SK-N-SH treated with all-trans-retinoic acid at 6 μM for 48 hours (cell line): ENCODE data around the gene SMIM38.

Source experiments
- ATAC-seq: fragments of 200-7000 bp; cut with Tn5 transposase; 3 replicates; pipeline ENCODE4 v1.9.1; 2020; ENCODE audit warnings: mild to moderate bottlenecking, moderate library complexity
- ARNTL ChIP-seq: fragments of 450-650 bp; formaldehyde crosslinking; IDR thresholded peaks from 2 replicates; pipeline ENCODE4 v1.5.0; 2020; ENCODE audit warnings: low read depth, mild to moderate bottlenecking, moderate library complexity, borderline replicate concordance
- BACH2 ChIP-seq: fragments of 250-450 bp; sonication (Bioruptor Pico); IDR thresholded peaks from 2 replicates; pipeline ENCODE4 v1.9.0; 2021; ENCODE audit warnings: mild to moderate bottlenecking, borderline replicate concordance
- CREB5 ChIP-seq: fragments of 250-450 bp; sonication (Bioruptor Pico); IDR thresholded peaks from 2 replicates; pipeline ENCODE4 v1.5.1; 2020; ENCODE audit warnings: low read depth, mild to moderate bottlenecking, moderate library complexity
- CSDC2 ChIP-seq: fragments of 250-450 bp; sonication (Bioruptor Pico); IDR thresholded peaks from 2 replicates; pipeline ENCODE4 v1.5.0; 2020; ENCODE audit warnings: mild to moderate bottlenecking, moderate library complexity
- CSRNP3 ChIP-seq: fragments of 250-450 bp; sonication (Bioruptor Pico); IDR thresholded peaks from 2 replicates; pipeline ENCODE4 v1.5.1; 2021; ENCODE audit warnings: mild to moderate bottlenecking, moderate library complexity
- ESRRG ChIP-seq: fragments of 250-450 bp; sonication (Bioruptor Pico); IDR thresholded peaks from 2 replicates; pipeline ENCODE4 v1.6.1; 2021; ENCODE audit warnings: mild to moderate bottlenecking
- GLIS3 ChIP-seq: fragments of 250-450 bp; sonication (Bioruptor Pico); IDR thresholded peaks from 2 replicates; pipeline ENCODE4 v1.5.0; 2020; ENCODE audit warnings: mild to moderate bottlenecking, moderate library complexity
- ISL1 ChIP-seq: fragments of 250-450 bp; sonication (Bioruptor Pico); IDR thresholded peaks from 2 replicates; pipeline ENCODE4 v2.1.2; 2022; ENCODE audit warnings: mild to moderate bottlenecking, moderate library complexity
- OSR1 ChIP-seq: fragments of 250-450 bp; sonication (Bioruptor Pico); IDR thresholded peaks from 2 replicates; pipeline ENCODE4 v1.8.0; 2022; ENCODE audit warnings: moderate library complexity, mild to moderate bottlenecking, inconsistent platforms
- POU6F1 ChIP-seq: fragments of 250-450 bp; sonication (Bioruptor Pico); IDR thresholded peaks from 2 replicates; pipeline ENCODE4 v1.8.0; 2021; ENCODE audit warnings: low read depth, mild to moderate bottlenecking, moderate library complexity, borderline replicate concordance
- PPARA ChIP-seq: fragments of 250-450 bp; sonication (Bioruptor Pico); IDR thresholded peaks from 2 replicates; pipeline ENCODE4 v1.5.0; 2020; ENCODE audit warnings: mild to moderate bottlenecking, borderline replicate concordance
- SNAI2 ChIP-seq: fragments of 250-450 bp; sonication (Bioruptor Pico); IDR thresholded peaks from 2 replicates; pipeline ENCODE4 v1.5.0; 2020; ENCODE audit warnings: mild to moderate bottlenecking, moderate library complexity
- TCF4 ChIP-seq: fragments of 250-450 bp; sonication (Bioruptor Pico); IDR thresholded peaks from 2 replicates; pipeline ENCODE4 v1.8.0; 2021; ENCODE audit warnings: mild to moderate bottlenecking, moderate library complexity, borderline replicate concordance
- TOX ChIP-seq: fragments of 250-450 bp; sonication (Bioruptor Pico); IDR thresholded peaks from 2 replicates; pipeline ENCODE4 v1.8.0; 2021; ENCODE audit warnings: mild to moderate bottlenecking, moderate library complexity, borderline replicate concordance
- ZC3H10 ChIP-seq: fragments of 250-450 bp; sonication (Bioruptor Pico); IDR thresholded peaks from 2 replicates; pipeline ENCODE4 v1.5.1; 2021; ENCODE audit warnings: mild to moderate bottlenecking, moderate library complexity
- ZFP3 ChIP-seq: fragments of 250-450 bp; sonication (Bioruptor Pico); IDR thresholded peaks from 2 replicates; pipeline ENCODE4 v1.5.0; 2020; ENCODE audit warnings: mild to moderate bottlenecking, moderate library complexity
- ZFP30 ChIP-seq: fragments of 450-650 bp; formaldehyde crosslinking; IDR thresholded peaks from 2 replicates; pipeline ENCODE4 v1.5.0; 2022; ENCODE audit warnings: mild to moderate bottlenecking, moderate library complexity
- ZNF70 ChIP-seq: fragments of 450-650 bp; formaldehyde crosslinking; IDR thresholded peaks from 2 replicates; pipeline ENCODE4 v1.5.0; 2020; ENCODE audit warnings: mild to moderate bottlenecking, moderate library complexity
- ZNF8 ChIP-seq: fragments of 450-650 bp; formaldehyde crosslinking; IDR thresholded peaks from 2 replicates; pipeline ENCODE4 v1.5.0; 2020; ENCODE audit warnings: mild to moderate bottlenecking, moderate library complexity
- TF ChIP-seq, protein P1 (sequence below): fragments of 250-450 bp; sonication (Bioruptor Pico); IDR thresholded peaks from 2 replicates; pipeline ENCODE4 v1.8.0; 2020; ENCODE audit warnings: mild to moderate bottlenecking, moderate library complexity, borderline replicate concordance
- TF ChIP-seq, protein P2 (sequence below): fragments of 250-450 bp; sonication (Bioruptor Pico); IDR thresholded peaks from 2 replicates; pipeline ENCODE4 v1.5.0; 2020; ENCODE audit warnings: mild to moderate bottlenecking, moderate library complexity

The SMIM38 gene

GRCh38 chr11:69156673-69157155 is 979 bp downstream of the SMIM38 start:
- peak; percentile 14; the same call in 2 of the 3 replicates for ATAC-seq

GRCh38 chr11:69157156-69157821 is 1.6 kb downstream of the SMIM38 start:
- peak; percentile 70 for ATAC-seq
- TF ChIP-seq ZFP3 (CRISPR knock-in tag), result no peak
- TF ChIP-seq, protein P1, sequence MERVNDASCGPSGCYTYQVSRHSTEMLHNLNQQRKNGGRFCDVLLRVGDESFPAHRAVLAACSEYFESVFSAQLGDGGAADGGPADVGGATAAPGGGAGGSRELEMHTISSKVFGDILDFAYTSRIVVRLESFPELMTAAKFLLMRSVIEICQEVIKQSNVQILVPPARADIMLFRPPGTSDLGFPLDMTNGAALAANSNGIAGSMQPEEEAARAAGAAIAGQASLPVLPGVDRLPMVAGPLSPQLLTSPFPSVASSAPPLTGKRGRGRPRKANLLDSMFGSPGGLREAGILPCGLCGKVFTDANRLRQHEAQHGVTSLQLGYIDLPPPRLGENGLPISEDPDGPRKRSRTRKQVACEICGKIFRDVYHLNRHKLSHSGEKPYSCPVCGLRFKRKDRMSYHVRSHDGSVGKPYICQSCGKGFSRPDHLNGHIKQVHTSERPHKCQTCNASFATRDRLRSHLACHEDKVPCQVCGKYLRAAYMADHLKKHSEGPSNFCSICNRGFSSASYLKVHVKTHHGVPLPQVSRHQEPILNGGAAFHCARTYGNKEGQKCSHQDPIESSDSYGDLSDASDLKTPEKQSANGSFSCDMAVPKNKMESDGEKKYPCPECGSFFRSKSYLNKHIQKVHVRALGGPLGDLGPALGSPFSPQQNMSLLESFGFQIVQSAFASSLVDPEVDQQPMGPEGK (CRISPR knock-in tag), result 0 out of 2 replicates have a peak, but pooled peaks have one; percentile 53
- no peak for TF ChIP-seq ARNTL (CRISPR knock-in tag)
- no peak for TF ChIP-seq OSR1 (CRISPR knock-in tag)
- no peak for TF ChIP-seq ESRRG (CRISPR knock-in tag)
- no peak for TF ChIP-seq BACH2 (CRISPR knock-in tag)
- TF ChIP-seq SNAI2 (CRISPR knock-in tag), result no peak
- no peak for TF ChIP-seq CSDC2 (CRISPR knock-in tag)
- TF ChIP-seq TCF4, result peak; percentile 41
- no peak for TF ChIP-seq PPARA

More at GRCh38 chr11:69156673-69157155, 979 bp downstream of the SMIM38 start:
- TF ChIP-seq TCF4, result no peak
- no peak for TF ChIP-seq ESRRG (CRISPR knock-in tag)
- TF ChIP-seq OSR1 (CRISPR knock-in tag), result no peak
- no peak for TF ChIP-seq GLIS3 (CRISPR knock-in tag)
- TF ChIP-seq POU6F1 (CRISPR knock-in tag), result no peak
- TF ChIP-seq, protein P1 (CRISPR knock-in tag), result no peak
- TF ChIP-seq TOX (CRISPR knock-in tag), result no peak
- TF ChIP-seq CSRNP3 (CRISPR knock-in tag), result no peak
- no peak for TF ChIP-seq CREB5 (CRISPR knock-in tag)
- no peak for TF ChIP-seq ZNF70 (CRISPR knock-in tag)
- no peak for TF ChIP-seq PPARA
- TF ChIP-seq ZFP30, result no peak
- TF ChIP-seq, protein P2, sequence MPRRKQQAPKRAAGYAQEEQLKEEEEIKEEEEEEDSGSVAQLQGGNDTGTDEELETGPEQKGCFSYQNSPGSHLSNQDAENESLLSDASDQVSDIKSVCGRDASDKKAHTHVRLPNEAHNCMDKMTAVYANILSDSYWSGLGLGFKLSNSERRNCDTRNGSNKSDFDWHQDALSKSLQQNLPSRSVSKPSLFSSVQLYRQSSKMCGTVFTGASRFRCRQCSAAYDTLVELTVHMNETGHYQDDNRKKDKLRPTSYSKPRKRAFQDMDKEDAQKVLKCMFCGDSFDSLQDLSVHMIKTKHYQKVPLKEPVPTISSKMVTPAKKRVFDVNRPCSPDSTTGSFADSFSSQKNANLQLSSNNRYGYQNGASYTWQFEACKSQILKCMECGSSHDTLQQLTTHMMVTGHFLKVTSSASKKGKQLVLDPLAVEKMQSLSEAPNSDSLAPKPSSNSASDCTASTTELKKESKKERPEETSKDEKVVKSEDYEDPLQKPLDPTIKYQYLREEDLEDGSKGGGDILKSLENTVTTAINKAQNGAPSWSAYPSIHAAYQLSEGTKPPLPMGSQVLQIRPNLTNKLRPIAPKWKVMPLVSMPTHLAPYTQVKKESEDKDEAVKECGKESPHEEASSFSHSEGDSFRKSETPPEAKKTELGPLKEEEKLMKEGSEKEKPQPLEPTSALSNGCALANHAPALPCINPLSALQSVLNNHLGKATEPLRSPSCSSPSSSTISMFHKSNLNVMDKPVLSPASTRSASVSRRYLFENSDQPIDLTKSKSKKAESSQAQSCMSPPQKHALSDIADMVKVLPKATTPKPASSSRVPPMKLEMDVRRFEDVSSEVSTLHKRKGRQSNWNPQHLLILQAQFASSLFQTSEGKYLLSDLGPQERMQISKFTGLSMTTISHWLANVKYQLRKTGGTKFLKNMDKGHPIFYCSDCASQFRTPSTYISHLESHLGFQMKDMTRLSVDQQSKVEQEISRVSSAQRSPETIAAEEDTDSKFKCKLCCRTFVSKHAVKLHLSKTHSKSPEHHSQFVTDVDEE (CRISPR knock-in tag), result no peak
- no peak for TF ChIP-seq ZC3H10 (CRISPR knock-in tag)
- no peak for TF ChIP-seq ARNTL (CRISPR knock-in tag)
- TF ChIP-seq SNAI2 (CRISPR knock-in tag), result no peak
- TF ChIP-seq ZNF8, result no peak
- no peak for TF ChIP-seq ZFP3 (CRISPR knock-in tag)
- TF ChIP-seq ISL1 (CRISPR knock-in tag), result no peak
